NCI-H524 (cell line): Measurements from ENCODE around the gene C9orf152.
"Not testable (repeated sequence)": the region's sequence is repeated elsewhere in the genome, so short reads cannot be mapped to it uniquely, and the experiment has no call there.

Source experiments
- DNase-seq, 2 experiments: peaks; one replicate each; lab custom pipeline; 2025; lab: John Stamatoyannopoulos, UW

The C9orf152 gene

GRCh38 chr9:110214586-110215355 is 6.8 kb upstream of the C9orf152 start:
- no peak for DNase-seq

GRCh38 chr9:110214090-110214489 is 6.1 kb upstream of the C9orf152 start:
- DNase-seq: no peak

DNA sequence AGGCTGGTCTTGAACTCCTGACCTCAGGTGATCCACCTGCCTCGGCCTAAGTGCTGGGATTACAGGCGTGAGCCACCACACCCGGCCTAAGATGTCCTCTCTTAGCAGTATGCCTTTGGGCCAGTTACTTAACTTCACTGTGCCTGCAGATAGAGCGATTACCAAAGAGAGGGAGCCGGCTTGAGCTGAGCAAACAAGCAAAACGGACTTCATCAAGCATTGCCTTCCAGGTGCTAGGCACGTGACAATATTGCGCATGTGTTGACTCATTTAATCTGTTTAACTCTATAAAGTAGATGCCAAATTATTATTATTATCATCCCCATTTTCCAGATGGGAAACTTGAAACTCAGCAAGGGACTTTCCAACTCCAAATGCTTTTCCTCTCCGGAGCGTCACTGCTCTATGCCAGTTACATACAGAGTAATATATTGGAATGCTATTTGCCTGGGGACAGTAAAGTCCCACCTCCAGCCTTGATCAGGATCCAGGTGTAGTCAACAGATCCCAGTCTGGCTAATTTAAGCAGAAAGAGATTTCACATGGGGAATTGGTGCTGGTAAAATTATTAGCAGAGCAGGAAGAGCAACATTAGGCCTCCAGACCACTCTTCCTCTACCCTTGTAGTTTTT is 5.6 kb upstream of the C9orf152 start:
- no peak for DNase-seq

GRCh38 chr9:110207071-110207641 is 803 bp downstream of the C9orf152 start:
- no peak for DNase-seq

DNA sequence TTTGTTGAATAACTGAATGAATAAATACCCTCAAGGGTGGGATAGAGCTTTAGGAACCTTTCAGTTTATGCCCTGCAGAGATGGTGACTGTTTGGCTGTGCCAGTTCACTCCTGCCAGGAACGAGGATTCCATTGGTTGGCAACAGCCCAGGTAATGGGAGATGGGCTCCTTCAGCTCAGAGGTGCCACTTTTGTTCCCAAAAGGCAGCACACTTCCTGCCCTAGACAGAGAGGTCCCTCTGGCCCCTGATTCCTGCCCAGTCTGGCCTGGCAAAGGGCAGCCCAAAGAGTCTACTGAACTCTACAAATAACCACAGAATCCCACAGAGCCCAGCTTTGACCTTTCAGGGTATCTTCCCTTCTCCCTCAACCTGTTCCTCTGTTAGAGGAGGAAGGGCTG is 1.6 kb downstream of the C9orf152 start:
- DNase-seq: no peak

DNA sequence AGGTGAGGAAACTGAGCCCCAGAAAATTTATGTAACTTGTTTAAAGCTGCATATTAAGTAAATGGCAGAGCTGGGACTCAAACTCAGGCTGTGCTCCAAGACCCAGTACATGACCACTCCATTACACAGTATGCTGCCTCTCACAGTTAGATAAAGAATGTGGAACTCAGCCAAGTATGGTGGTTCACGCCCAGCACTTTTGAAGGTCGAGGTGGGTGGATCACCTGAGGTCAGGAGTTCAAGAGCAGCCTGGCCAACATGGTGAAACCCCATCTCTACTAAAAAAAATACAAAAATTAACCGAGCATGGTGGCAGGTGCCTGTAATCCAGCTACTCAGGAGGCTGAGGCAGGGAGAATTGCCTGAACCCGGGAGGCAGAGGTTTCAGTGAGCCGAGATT is 2.3 kb downstream of the C9orf152 start:
- not testable (repeated sequence) for DNase-seq

- no peak for DNase-seq
Observed at GRCh38 chr9:110202232-110202631, 5.7 kb downstream of the C9orf152 start.

- no peak for DNase-seq
Observed at GRCh38 chr9:110199643-110200042, 8.3 kb downstream of the C9orf152 start.

GRCh38 chr9:110198357-110198756 is 9.6 kb downstream of the C9orf152 start:
- DNase-seq: no peak

- DNase-seq: no peak
Observed at GRCh38 chr9:110197330-110198187, 10.4 kb downstream of the C9orf152 start.

- DNase-seq: not testable (repeated sequence)
Observed at GRCh38 chr9:110196084-110196499, 11.9 kb downstream of the C9orf152 start.

- DNase-seq: no peak
Observed at GRCh38 chr9:110192531-110193261, 15.3 kb downstream of the C9orf152 start.

DNA sequence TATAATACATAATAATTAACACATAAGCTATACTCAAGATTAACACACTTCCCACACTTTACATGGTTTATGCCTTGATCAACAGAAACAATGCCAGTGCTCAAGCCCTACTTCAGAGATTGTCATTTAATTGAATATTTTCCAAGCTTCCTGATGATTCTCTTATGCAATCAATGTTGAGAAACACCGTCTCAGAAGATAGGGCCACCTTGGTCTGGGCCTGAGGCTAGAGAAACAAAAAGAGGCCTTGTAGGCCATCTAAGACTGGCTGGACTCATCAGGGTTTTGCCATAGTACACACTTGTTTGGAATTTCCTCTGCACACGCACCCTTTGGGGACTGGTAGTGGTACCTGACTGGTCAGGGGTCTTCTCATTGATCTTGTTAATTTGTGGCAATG is 16.3 kb downstream of the C9orf152 start:
- no peak for DNase-seq

- DNase-seq: no peak
Observed at GRCh38 chr9:110189559-110190320, 18.2 kb downstream of the C9orf152 start.

- no peak for DNase-seq
Observed at GRCh38 chr9:110188991-110189390, 19.0 kb downstream of the C9orf152 start.

DNA sequence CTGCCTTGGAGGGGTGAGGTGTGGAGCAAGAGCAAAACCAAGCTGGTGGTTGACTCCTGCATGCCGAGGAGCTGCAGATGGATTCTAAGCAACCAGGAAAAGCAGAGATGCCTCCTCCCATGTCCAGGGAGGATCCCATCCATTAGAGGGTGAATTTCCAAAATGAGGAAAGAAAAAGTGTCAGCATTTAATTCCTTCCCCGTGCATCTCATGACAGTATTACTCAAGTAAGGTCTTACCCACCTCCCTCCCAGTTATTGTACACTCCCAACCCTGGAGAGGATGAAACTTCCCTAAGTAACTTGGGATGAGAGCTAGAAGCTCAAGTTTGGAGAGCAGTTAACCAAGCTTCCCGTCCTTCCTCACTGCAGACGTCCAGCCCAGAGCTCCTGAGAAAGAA is 19.9 kb downstream of the C9orf152 start:
- no peak for DNase-seq

DNA sequence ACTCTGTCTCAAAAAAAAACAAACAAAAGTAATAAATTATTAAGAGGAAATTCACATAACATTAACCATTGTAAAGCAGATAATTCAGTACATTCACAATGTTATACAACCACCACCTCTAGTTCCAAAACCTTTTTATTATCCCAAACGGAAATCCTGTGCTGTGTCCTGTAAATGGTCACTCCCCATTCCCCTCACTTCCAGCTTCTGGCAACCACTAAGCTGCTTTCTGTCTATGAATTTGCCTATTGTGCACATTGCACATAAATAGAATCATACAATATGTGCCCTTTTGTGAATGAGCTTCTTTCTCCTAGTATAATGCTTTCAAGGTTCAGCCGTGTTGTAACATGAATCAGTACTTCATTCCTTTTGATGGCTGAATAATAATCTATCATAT is 20.8 kb downstream of the C9orf152 start:
- DNase-seq: no peak

DNA sequence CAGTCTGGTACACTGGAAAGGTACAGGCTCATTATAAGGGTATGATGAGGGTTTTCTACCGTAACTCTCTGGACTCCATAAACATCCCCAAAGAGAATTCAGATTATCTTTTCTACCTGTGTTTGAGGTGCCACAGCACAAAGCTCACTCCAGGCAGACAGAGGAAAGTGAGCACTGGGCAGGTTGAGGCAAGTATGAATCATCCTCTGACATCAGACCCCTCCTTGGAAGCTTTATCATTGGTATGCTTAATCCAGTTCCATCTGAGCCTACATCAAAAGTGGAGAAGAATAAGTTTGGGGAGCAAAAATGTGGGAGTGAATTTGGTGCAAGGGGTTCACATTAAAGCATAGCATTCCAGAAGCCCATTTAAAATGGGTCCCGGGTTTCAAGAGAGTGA is 21.7 kb downstream of the C9orf152 start:
- no peak for DNase-seq

DNA sequence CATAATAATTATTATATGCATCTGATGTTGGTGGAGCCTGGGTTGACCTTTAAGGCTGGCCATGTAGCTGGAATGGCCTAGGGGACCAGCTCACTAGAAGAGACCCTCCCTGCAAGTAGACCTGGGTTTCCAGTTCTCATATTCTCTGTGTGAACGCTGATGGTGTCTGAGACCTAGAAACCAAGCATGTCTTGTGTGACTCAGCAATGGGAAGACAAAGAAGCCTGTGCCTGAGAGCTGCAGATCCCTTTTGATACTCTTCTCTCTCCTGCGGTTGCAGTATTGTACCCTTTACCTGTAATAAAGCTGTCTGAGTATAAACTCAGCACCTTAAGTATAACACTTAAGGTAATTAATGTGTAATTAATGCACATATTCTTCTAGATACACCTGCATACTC is 22.2 kb downstream of the C9orf152 start:
- no peak for DNase-seq

- peak; percentile 61 to 87 for DNase-seq
Observed at GRCh38 chr9:110183208-110184145, 24.5 kb downstream of the C9orf152 start.
